Esophagus (tissue), 2 donors: ENCODE data around the gene AGT. TPM values are rescaled to one million over a fixed set of nuclear protein-coding genes. Genes with fewer than 3 reads are reported as not detected.
"Not testable (repeated sequence)": the region's sequence is repeated elsewhere in the genome, so short reads cannot be mapped to it uniquely, and the experiment has no call there.

Source experiments
- H3K27ac ChIP-seq, 2 donors: one replicate each; pipeline ENCODE4 v1.5.1; 2013; ENCODE audit warnings: low read depth in 2 of 2, mild to moderate bottlenecking in 2 of 2, inconsistent platforms in 1 of 2, low read length in 1 of 2, moderate library complexity in 1 of 2
- H3K27me3 ChIP-seq, 2 donors: one replicate each; pipeline ENCODE4 v1.6.1; 2013; ENCODE audit warnings: low read length in 2 of 2, control low read depth in 1 of 2, mild to moderate bottlenecking in 1 of 2; ENCODE audit not compliant: insufficient read depth in 2 of 2, control insufficient read depth in 1 of 2
- H3K36me3 ChIP-seq, 2 donors: one replicate each; pipeline ENCODE4 v1.6.1; 2013; ENCODE audit warnings: low read length in 1 of 2; ENCODE audit not compliant: control insufficient read depth in 2 of 2, insufficient read depth in 2 of 2
- H3K4me1 ChIP-seq, 2 donors: one replicate each; pipeline ENCODE4 v1.6.1; 2013; ENCODE audit warnings: low read length in 1 of 2; ENCODE audit not compliant: control insufficient read depth in 2 of 2, insufficient read depth in 2 of 2
- H3K4me3 ChIP-seq, 2 donors: one replicate each; pipeline ENCODE4 v1.5.1; 2013; ENCODE audit warnings: low read length in 2 of 2, mild to moderate bottlenecking in 2 of 2, low read depth in 1 of 2, moderate library complexity in 1 of 2
- H3K9me3 ChIP-seq, 2 donors: one replicate each; pipeline ENCODE4 v1.6.1; 2013; ENCODE audit warnings: mild to moderate bottlenecking in 2 of 2, low read depth in 1 of 2, low read length in 1 of 2, moderate library complexity in 1 of 2; ENCODE audit not compliant: control insufficient read depth in 2 of 2, insufficient read depth in 1 of 2
- WGBS, 2 donors: extraction: QIAGEN DNeasy Blood & Tissue Kit; methylation state at CpG; one replicate each; pipeline ENCODE4 v1.1.7; 2013; 5-methylcytosine and 5-hydroxymethylcytosine counted together
- polyA plus RNA-seq, 2 donors: library from polyadenylated mRNA; stranded (reverse); fragments of 200-250 nt; gene quantifications; one replicate each; pipeline ENCODE4 v1.2.3, GENCODE V29; 2013
- donor health status: healthy with polysubstance abuse.
- donor health status: Bipolar disorder and iron deficiency.

Gene AGT
- polyA plus RNA-seq, 2 donors = 0.12 to 0.49 TPM

GRCh38 chr1:230703679-230704385, 10.1 kb downstream of the AGT start:
- Histone ChIP-seq H3K27ac (no peak overlapping the region), H3K27me3 (no peaks in the 10 kb centered on the region), H3K9me3 (no peaks in the 10 kb centered on the region), H3K4me1 (peaks cover 2% of the 10 kb centered on the region in 2 donors), H3K36me3 (no peaks in the 10 kb centered on the region), H3K4me3 (no peak overlapping the region)
- 91% methylated on average over 8 of the region's 8 CpGs for WGBS, 2 donors

GRCh38 chr1:230702934-230703678, 10.8 kb downstream of the AGT start:
- H3K9me3 ChIP-seq = no peaks in the 10 kb centered on the region
- no peaks in the 10 kb centered on the region for H3K36me3 ChIP-seq
- H3K4me3 ChIP-seq = no peak overlapping the region
- H3K27ac ChIP-seq = no peak overlapping the region
- H3K4me1 ChIP-seq = peaks cover 2% of the 10 kb centered on the region in 2 donors
- H3K27me3 ChIP-seq = no peaks in the 10 kb centered on the region
- 67 to 70% methylated on average over 14 of the region's 14 CpGs for WGBS, 2 donors

- Histone ChIP-seq H3K27ac (no peak overlapping the region), H3K27me3 (no peaks in the 10 kb centered on the region), H3K36me3 (no peaks in the 10 kb centered on the region), H3K9me3 (no peaks in the 10 kb centered on the region), H3K4me1 (peaks cover 2% of the 10 kb centered on the region in 2 donors), H3K4me3 (no peak overlapping the region)
- whole genome bisulfite sequencing, 2 donors = 82 to 84% methylated on average over 19 of the region's 19 CpGs
Observed at GRCh38 chr1:230701895-230702768, 11.8 kb downstream of the AGT start.

- no peaks in the 10 kb centered on the region for H3K27me3 ChIP-seq
- no peak overlapping the region for H3K4me3 ChIP-seq
- H3K36me3 ChIP-seq = no peaks in the 10 kb centered on the region
- no peaks in the 10 kb centered on the region for H3K9me3 ChIP-seq
- 85 to 86% methylated on average over 17 of the region's 17 CpGs for WGBS, 2 donors
- H3K27ac ChIP-seq = no peak overlapping the region
- H3K4me1 ChIP-seq = peaks cover 2% of the 10 kb centered on the region in 2 donors
Observed at GRCh38 chr1:230701434-230701833, 12.5 kb downstream of the AGT start.

- Histone ChIP-seq H3K36me3 (peaks cover 0 to under 1% of the 10 kb centered on the region in 2 donors), H3K27ac (no peak overlapping the region), H3K4me1 (peaks cover 2% of the 10 kb centered on the region in 2 donors), H3K9me3 (no peaks in the 10 kb centered on the region), H3K27me3 (no peaks in the 10 kb centered on the region), H3K4me3 (no peak overlapping the region)
- 81 to 87% methylated on average over 4 of the region's 4 CpGs for WGBS, 2 donors
Observed at GRCh38 chr1:230700132-230700531, 13.8 kb downstream of the AGT start.

GRCh38 chr1:230699716-230700115, 14.2 kb downstream of the AGT start:
- Histone ChIP-seq H3K4me3 (no peak overlapping the region), H3K36me3 (peaks cover 0 to 3% of the 10 kb centered on the region in 2 donors), H3K27ac (no peak overlapping the region), H3K9me3 (no peaks in the 10 kb centered on the region), H3K27me3 (no peaks in the 10 kb centered on the region), H3K4me1 (peaks cover 2% of the 10 kb centered on the region in 2 donors)
- 86 to 97% methylated on average over 1 of the region's 1 CpG for WGBS, 2 donors

GRCh38 chr1:230698964-230699363, 15.0 kb downstream of the AGT start:
- not testable (repeated sequence) for H3K4me3 ChIP-seq, H3K27me3 ChIP-seq, H3K4me1 ChIP-seq, H3K36me3 ChIP-seq, H3K9me3 ChIP-seq, H3K27ac ChIP-seq

GRCh38 chr1:230698130-230698529, 15.8 kb downstream of the AGT start:
- Histone ChIP-seq H3K9me3 (no peaks in the 10 kb centered on the region), H3K36me3 (peaks cover 0 to 10% of the 10 kb centered on the region in 2 donors), H3K4me1 (peaks cover 0 to under 1% of the 10 kb centered on the region in 2 donors), H3K27me3 (no peaks in the 10 kb centered on the region), H3K27ac (no peak overlapping the region), H3K4me3 (no peak overlapping the region)
- WGBS, 2 donors = 91 to 92% methylated on average over 14 of the region's 14 CpGs

- WGBS, 2 donors = 77 to 78% methylated on average over 7 of the region's 7 CpGs
- no peaks in the 10 kb centered on the region for H3K27me3 ChIP-seq
- peaks cover 0 to 10% of the 10 kb centered on the region in 2 donors for H3K36me3 ChIP-seq
- H3K4me3 ChIP-seq = no peak overlapping the region
- H3K4me1 ChIP-seq = no peaks in the 10 kb centered on the region
- H3K27ac ChIP-seq = no peak overlapping the region
- no peaks in the 10 kb centered on the region for H3K9me3 ChIP-seq
Observed at GRCh38 chr1:230696722-230697437, 17.0 kb downstream of the AGT start.
